PFSK-1 (cell line): ENCODE data around the gene GOT2.

Experiments used
- POLR2AphosphoS5 ChIP-seq: IDR thresholded peaks from 2 replicates; pipeline ENCODE4 v1.6.1; 2012; ENCODE audit warnings: low read depth, mild to moderate bottlenecking, control low read depth, low read length, moderate library complexity
- SIN3A ChIP-seq: IDR thresholded peaks from 2 replicates; pipeline ENCODE4 v1.6.1; 2012; ENCODE audit warnings: mild to moderate bottlenecking, low read length, moderate library complexity, borderline replicate concordance; ENCODE audit not compliant: insufficient read depth

DNA sequence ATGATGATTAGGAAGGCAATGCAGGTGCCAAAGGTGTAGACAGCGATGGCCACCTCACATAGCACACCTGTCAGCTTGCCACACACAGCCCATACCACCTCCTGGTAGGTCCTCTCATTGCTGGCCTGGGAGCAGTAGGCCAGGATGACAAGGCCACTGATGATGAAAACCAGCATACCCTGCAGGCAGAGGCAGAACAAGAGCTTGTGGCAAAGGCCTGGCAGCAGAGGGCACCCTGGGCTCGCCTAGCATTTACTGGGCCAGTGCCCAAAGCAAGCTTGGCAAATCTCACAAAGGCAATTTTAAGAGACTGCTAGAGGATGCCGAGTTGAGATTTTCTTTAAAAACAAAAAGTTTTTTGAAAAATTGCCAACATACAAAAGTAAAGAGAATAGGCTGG, 55.4 kb downstream of the GOT2 start:
- TF ChIP-seq SIN3A (no peak), POLR2AphosphoS5 (no peak)
